Esophagus squamous epithelium (tissue), 5 donors: ENCODE results near the gene KLK11. TPM values are rescaled to one million over a fixed set of nuclear protein-coding genes. Genes with fewer than 3 reads are reported as not detected.

ENCODE experiments used
- DNase-seq: peaks from one replicate; lab custom pipeline; 2025; lab: John Stamatoyannopoulos, UW
- H3K27ac ChIP-seq, 4 donors: fragments of 200-600 bp; sonication (generic); one replicate each; pipeline ENCODE4 v1.5.1; 2016 to 2019; ENCODE audit warnings: mild to moderate bottlenecking in 1 of 4
- H3K27me3 ChIP-seq, 4 donors: fragments of 200-600 bp; sonication (generic); 1 replicate in 3 of 4; 2 replicates in 1 of 4; pipeline versions ENCODE4 v1.5.1 to v1.6.0; 2017 to 2021; ENCODE audit warnings: antibody characterized with exemption in 1 of 4
- H3K36me3 ChIP-seq, 3 donors: fragments of 200-600 bp; sonication (generic); one replicate each; pipeline ENCODE4 v1.5.1; 2016 to 2019
- H3K4me1 ChIP-seq, 3 donors: fragments of 200-600 bp; sonication (generic); one replicate each; pipeline ENCODE4 v1.5.1; 2017 to 2019
- H3K4me3 ChIP-seq, 4 donors: fragments of 200-600 bp; sonication (generic); 1 replicate in 3 of 4; 2 replicates in 1 of 4; pipeline ENCODE4 v1.5.1; 2016 to 2019; ENCODE audit warnings: mild to moderate bottlenecking in 2 of 4, moderate library complexity in 1 of 4
- H3K9me3 ChIP-seq, 3 donors: fragments of 200-600 bp; sonication (generic); one replicate each; pipeline ENCODE4 v1.5.1; 2016 to 2019
- CTCF ChIP-seq, 6 experiments: fragments of 450-650 bp in 4 of 6; fragments of 200-600 bp in 2 of 6; sonication (generic) in 2 of 6; IDR thresholded peaks; one replicate each; pipeline ENCODE4 v1.5.1; 2016 to 2019; ENCODE audit warnings: antibody characterized with exemption in 6 of 6, mild to moderate bottlenecking in 4 of 6, moderate library complexity in 4 of 6
- POLR2A ChIP-seq, 4 donors: fragments of 450-650 bp; IDR thresholded peaks; one replicate each; pipeline ENCODE4 v1.6.1; 2017; ENCODE audit warnings: antibody characterized with exemption in 4 of 4, mild to moderate bottlenecking in 4 of 4, moderate library complexity in 3 of 4
- WGBS, 2 donors: methylation state at CpG; one replicate each; pipeline ENCODE4 v1.1.5; 2018; 5-methylcytosine and 5-hydroxymethylcytosine counted together
- intact Hi-C: fragments of 100-400 bp; cut with DNase I; formaldehyde crosslinking; loops from one replicate; pipeline ENCODE4 v1.15.0; 2022
- total RNA-seq, 4 donors: library from RNA; depleted of rRNA; stranded (reverse); fragments of >200 nt; gene quantifications; one replicate each; pipeline ENCODE4 v1.1.0, GENCODE V29; 2016
- donor health status: DM: yes; HTN: yes; CAD: no.

KLK11 gene, protein sequence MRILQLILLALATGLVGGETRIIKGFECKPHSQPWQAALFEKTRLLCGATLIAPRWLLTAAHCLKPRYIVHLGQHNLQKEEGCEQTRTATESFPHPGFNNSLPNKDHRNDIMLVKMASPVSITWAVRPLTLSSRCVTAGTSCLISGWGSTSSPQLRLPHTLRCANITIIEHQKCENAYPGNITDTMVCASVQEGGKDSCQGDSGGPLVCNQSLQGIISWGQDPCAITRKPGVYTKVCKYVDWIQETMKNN
- 100 to 1,000 TPM; 171 to 460 (median 244) TPM for total RNA-seq

DNA sequence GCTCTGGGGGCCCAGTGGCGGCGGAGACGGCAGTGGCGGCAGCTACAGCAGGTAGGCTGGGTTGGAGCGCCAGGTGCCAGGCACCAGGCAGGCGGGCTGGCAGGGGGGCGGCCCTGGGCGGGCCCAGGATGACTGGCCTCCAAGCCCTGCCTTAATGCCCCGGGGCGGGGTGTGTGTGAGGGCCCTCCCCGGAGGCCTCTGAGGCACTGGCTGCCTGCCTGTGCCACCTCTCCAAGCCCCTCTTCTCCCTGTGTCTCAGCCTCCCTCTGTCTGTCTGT lies at the start of gene KLK11:
KLK11 (minus strand) TSS at position 63 of the 278 bp plus-strand sequence. CDS start 985 bp downstream, outside the sequence.
- Histone ChIP-seq H3K27ac (peak within 1 kb of the TSS; percentile 89 to 95 (median 92)), H3K27me3 (peaks cover 0 to 65% (median 0%) of the 10 kb centered on the region in 4 donors), H3K9me3 (no peaks in the 10 kb centered on the region), H3K4me3 (peak within 1 kb of the TSS; percentile 42 to 64 (median 62)), H3K4me1 (peaks cover 7 to 57% (median 11%) of the 10 kb centered on the region in 3 donors), H3K36me3 (peaks cover 0 to 24% (median 0%) of the 10 kb centered on the region in 3 donors)
- intact Hi-C loops: no loop called here
- DNase-seq: no peak
- TF ChIP-seq POLR2A (IDR thresholded peaks at IDR 0.05): peak in 2 of 4 donors; percentile 30 to 60
- TF ChIP-seq CTCF (IDR thresholded peaks at IDR 0.05): no peak
- 35 to 75% methylated on average over 9 to 11 of the region's 11 CpGs for WGBS, 2 donors

GRCh38 chr19:51075998-51076397 lies 49.6 kb upstream of the KLK11 start:
- no peaks in the 10 kb centered on the region for H3K27me3 ChIP-seq
- peak overlapping the region in 3 of 4 donors; percentile 38 to 69 (median 58) for H3K27ac ChIP-seq

DNA sequence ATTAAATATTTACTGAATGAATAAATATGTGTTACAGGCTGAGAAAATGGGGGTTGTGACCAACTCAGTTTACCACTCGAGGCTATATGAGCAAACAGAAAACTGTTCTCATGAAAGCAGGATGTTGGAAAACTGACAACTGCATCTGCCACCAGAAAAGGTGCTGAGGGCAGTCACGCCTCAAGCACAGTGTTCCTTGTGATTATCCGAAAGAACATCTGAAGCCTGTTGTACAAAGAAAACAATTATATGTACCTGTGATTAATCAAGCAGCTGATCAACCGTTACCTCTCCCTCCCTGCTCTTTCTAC lies 44.6 kb upstream of the KLK11 start:
- DNase-seq: no peak
- peak overlapping the region in 3 of 4 donors; percentile 45 to 83 (median 68) for H3K27ac ChIP-seq
- intact Hi-C loops: no loop called here
- H3K4me3 ChIP-seq: no peak overlapping the region
- H3K9me3 ChIP-seq: peaks cover 0 to 8% (median 0%) of the 10 kb centered on the region in 3 donors
- no peaks in the 10 kb centered on the region for H3K36me3 ChIP-seq
- H3K4me1 ChIP-seq: peaks cover 4 to 67% (median 7%) of the 10 kb centered on the region in 3 donors
- TF ChIP-seq CTCF (IDR thresholded peaks at IDR 0.05) (no peak), POLR2A (IDR thresholded peaks at IDR 0.05) (no peak)
- peaks cover 0 to 5% (median 0%) of the 10 kb centered on the region in 4 donors for H3K27me3 ChIP-seq
- WGBS, 2 donors: 24 to 27% methylated on average over 4 of the region's 4 CpGs

More at GRCh38 chr19:51075998-51076397, 49.6 kb upstream of the KLK11 start:
- 42 to 53% methylated on average over 5 of the region's 5 CpGs for WGBS, 2 donors
- H3K4me1 ChIP-seq: peaks cover 0 to 33% (median 0%) of the 10 kb centered on the region in 3 donors
- DNase-seq: no peak
- intact Hi-C loops: no loop called here
- H3K4me3 ChIP-seq: no peak overlapping the region
- H3K36me3 ChIP-seq: no peaks in the 10 kb centered on the region
- TF ChIP-seq POLR2A (IDR thresholded peaks at IDR 0.05) (no peak), CTCF (IDR thresholded peaks at IDR 0.05) (no peak)
- peaks cover 0 to 8% (median 0%) of the 10 kb centered on the region in 3 donors for H3K9me3 ChIP-seq

DNA sequence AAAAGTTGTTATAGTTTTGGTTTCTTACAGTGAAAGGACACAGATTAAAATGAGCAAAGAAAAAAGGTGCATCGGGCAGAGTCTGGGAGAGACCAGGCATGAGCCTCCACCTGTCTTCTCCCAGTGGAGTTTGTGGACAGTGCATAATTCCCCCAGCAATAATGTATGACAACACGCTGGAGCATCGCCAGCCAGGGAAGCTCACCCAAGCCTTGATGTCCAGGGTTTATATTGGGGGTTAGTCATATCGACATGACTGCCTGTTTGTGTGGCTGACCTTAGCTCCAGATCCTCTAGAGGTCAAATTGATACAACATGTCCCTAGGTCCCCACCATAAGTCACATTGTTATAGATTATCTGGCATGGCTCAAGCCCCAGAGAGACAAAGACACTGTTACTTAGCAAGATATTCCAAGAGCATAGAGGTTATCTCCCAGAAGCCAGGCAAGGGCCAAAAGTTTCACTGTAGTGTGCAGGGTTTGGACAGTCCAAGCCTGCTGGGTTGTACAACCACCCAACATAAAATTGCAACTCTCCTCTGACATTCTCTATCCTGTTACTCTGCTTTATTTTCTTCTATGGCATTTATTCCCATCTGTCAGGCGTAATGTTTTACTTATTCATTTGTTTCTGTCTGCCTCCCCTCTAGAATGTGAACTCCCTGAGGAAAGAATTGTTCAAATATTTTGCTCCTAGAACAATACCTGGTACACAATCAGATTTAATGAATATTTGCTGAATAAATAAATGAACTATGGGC lies 44.1 kb upstream of the KLK11 start:
- intact Hi-C loops: no loop called here

More for the DNA sequence above, 44.1 kb upstream of the KLK11 start:
- Histone ChIP-seq H3K36me3 (no peaks in the 10 kb centered on the region), H3K27ac (peak overlapping the region in 3 of 4 donors; percentile 45 to 83 (median 68)), H3K9me3 (peaks cover 0 to 8% (median 0%) of the 10 kb centered on the region in 3 donors), H3K4me1 (peaks cover 7 to 67% (median 8%) of the 10 kb centered on the region in 3 donors), H3K27me3 (peaks cover 0 to 11% (median 0%) of the 10 kb centered on the region in 4 donors), H3K4me3 (no peak overlapping the region)
- DNase-seq: no peak
- 74 to 87% methylated on average over 5 of the region's 5 CpGs for WGBS, 2 donors
- TF ChIP-seq POLR2A (IDR thresholded peaks at IDR 0.05) (no peak), CTCF (IDR thresholded peaks at IDR 0.05) (no peak)
